LHCN-M2 (cell line): ENCODE results near the gene ABCB1. TPM values are rescaled to one million over a fixed set of nuclear protein-coding genes. Genes with fewer than 3 reads are reported as not detected.
"Not testable (repeated sequence)": the region's sequence is repeated elsewhere in the genome, so short reads cannot be mapped to it uniquely, and the experiment has no call there.

ENCODE experiments used
- DNase-seq: peaks from one replicate; pipeline ENCODE4 v3.0.0-alpha.2; 2012; ENCODE audit warnings: low read depth
- total RNA-seq: library from RNA; depleted of rRNA; stranded (reverse); fragments of >200 nt; gene quantifications from 2 replicates; pipeline ENCODE4 v1.2.3, GENCODE V29; 2014

Gene ABCB1
- total RNA-seq, 1 experiment from 2014 or later, result 0.29 TPM

DNA sequence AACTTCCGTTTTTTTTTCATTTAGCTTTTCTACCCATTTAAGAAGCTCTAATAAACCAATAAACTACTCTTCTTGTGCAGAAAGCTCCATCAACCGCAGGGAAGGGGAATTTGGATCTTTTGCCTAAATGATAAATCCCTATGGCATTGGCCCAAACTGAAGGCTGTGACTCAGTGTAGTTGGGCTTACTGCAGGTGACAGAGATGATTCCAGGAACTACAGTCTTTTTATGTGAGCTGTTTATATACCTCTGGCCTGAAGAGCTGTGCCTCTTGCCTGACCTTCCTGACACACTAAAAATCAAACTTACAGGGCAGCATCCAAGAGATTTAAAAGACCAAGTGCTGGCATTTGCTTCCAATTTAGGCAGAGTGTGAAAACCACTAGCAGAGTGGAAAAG lies 25.2 kb downstream of the ABCB1 start:
- no peak for DNase-seq

- DNase-seq, result peak; percentile 37
These were observed 26.1 kb downstream of the ABCB1 start for GRCh38 chr7:87574630-87575029.

- DNase-seq, result not testable (repeated sequence)
These were observed 28.2 kb downstream of the ABCB1 start for GRCh38 chr7:87572513-87572912.

DNA sequence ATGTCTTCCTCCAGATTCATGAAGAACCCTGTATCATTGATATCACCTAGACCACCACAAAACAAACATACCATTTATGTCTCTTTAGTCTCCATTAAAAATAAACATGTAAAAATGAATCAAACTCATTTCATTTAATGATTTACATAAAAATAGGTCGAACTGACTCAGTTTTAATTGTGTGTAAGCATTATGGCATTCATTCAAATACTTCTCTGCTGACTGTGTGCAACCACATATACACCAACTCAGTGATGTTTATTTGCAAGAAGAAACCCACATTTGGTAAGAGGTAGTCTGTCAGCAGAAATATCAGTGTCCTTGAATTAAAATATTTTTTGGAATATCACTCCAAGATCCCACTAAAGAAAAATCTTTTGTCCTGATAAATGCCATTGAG lies 30.5 kb downstream of the ABCB1 start:
- peak; percentile 21 for DNase-seq

GRCh38 chr7:87567052-87567451 lies 33.6 kb downstream of the ABCB1 start:
- DNase-seq, result no peak

DNA sequence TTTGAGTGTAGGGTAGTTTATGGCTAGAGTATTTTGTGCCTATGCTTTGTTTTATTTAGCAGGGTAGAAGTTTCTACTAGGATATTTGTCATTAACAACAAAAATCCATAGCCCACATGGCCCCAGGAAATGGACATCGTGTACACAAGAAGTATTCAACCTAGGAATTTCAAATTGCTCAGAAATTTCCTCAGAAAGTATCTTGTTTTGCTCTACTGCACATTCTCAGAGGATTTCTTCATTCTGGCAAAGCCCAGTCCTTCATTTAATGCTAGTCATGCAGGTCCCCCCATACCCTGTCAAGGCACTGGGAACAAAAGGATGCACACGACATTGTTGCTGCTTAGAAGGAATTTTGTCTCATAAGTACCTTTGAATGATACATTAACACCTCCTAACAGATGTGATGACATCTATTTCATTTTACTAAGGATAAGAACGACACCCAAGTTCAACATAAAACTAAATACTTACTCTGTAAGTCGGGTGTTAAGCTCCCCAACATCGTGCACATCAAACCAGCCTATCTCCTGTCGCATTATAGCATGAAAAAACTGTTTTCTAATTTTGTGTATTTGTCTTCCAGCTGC lies 34.3 kb downstream of the ABCB1 start:
- DNase-seq, result no peak

- DNase-seq, result no peak
These were observed 34.8 kb downstream of the ABCB1 start for GRCh38 chr7:87565877-87566276.

GRCh38 chr7:87564296-87564963 lies 36.3 kb downstream of the ABCB1 start:
- DNase-seq, result peak; percentile 12

- DNase-seq, result no peak
These were observed 39.0 kb downstream of the ABCB1 start for GRCh38 chr7:87561702-87562101.

GRCh38 chr7:87561102-87561501 lies 39.6 kb downstream of the ABCB1 start:
- DNase-seq, result no peak

- no peak for DNase-seq
These were observed 48.3 kb downstream of the ABCB1 start for GRCh38 chr7:87552351-87552900.

DNA sequence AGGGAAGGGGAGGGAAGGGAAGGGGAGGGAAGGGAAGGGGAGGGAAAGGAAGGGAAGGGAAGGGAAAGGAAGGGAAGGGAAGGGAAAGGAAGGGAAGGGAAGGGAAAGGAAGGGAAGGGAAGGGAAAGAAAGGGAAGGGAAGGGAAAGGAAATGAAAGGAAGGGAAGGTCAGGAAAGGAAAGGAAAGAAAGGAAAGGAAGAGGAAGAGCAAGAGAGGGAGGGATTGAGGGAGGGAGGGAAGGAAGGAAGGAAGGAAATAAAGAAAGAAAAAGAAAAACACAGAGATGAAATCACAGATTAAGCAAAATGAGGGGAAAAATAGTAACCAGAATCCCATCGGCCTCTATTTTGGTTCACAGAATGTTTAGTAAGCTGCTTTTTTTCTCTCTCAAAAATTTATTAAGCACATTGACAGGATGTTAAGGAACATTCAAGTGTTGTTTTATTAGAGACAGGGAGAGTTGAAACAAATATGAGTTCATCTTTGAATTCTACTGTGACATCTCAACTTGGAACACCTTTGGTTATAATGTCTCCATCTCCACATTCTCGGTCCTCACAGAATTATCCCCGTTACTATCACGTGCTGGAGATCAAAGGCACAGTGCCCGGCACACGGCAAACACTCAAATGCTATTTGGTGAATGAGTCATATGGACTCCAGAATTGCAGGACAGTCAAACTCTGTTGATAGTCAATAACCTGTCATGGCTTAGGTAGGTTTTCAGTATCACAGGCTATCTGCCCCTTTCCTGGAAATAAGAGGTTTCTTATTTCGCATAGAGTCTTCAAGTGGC lies 52.4 kb downstream of the ABCB1 start:
- DNase-seq, result no peak

DNA sequence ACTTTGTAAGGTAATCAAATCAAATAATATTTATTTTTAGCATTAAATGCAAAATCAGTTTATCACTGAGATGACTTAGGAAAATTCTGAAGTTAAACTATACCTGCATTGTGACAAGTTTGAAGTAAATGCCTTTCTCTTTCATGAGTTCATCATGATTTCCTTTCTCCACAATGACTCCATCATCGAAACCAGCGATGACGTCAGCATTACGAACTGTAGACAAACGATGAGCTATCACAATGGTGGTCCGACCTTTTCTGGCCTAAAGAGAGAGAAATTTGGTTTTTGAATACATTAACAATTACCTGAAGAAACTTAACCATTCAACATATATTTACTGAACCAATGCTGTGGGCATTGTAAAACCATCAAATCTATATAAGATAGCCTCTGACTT lies 54.9 kb downstream of the ABCB1 start:
- DNase-seq, result no peak

DNA sequence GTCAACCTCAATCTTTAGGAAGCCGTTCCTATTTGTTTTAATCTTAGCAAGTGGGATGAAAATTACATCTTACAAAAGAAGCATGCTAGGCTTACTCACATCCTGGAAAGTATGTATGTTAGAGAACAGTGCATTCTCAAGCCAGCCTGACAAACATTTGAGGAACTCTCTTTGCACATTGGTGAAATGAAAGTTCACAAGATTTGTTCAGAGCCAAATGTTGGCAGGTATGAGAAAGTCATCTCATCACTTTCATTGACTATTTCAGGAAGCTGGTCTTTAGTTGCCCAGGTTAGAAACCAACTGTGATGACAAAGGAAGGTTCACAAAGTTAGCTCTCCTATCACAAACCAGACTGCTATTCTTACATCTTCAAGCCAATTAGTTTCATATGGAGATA lies 57.1 kb downstream of the ABCB1 start:
- DNase-seq, result no peak

DNA sequence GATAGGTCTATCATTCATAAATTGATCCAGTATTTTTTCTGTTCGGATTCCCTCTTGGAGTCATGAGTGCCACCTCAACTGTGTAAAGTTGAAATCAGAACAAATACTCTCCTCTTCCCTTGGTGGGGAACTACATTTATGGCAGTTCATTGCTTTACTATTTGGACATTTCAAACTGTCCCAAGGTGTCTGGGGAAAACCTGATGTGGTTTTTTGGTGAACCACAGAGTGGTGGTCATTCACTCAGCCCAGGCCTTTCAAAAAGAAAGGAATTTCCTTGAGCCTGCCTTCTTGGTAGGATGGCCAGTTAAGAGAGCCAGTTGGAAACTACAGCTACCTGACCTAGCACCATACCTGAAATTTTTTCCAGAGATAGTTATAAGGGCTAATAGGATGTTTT lies 59.0 kb downstream of the ABCB1 start:
- no peak for DNase-seq

GRCh38 chr7:87538052-87538451 lies 62.6 kb downstream of the ABCB1 start:
- no peak for DNase-seq

- no peak for DNase-seq
These were observed 66.6 kb downstream of the ABCB1 start for GRCh38 chr7:87534072-87534471.

- no peak for DNase-seq
These were observed 70.6 kb downstream of the ABCB1 start for GRCh38 chr7:87530126-87530525.

DNA sequence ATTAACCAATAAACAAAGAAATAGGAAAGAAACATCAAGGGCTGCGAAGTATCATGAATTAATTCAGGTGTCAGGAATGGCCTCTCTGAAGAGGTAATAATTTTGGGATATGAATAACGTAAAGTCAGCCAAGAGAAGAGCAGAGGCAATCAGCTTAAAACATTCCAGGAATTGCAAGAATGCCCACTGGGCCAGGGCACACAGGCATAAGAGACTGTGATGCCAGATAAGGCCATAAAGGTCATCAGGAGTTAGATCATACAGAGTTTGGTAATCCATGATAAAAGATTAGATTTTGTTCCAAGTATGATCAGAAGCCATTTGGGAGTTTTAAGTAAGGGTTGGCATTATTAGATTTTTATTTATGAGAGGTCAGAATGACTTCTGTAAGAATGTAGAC lies 72.0 kb downstream of the ABCB1 start:
- DNase-seq, result no peak

DNA sequence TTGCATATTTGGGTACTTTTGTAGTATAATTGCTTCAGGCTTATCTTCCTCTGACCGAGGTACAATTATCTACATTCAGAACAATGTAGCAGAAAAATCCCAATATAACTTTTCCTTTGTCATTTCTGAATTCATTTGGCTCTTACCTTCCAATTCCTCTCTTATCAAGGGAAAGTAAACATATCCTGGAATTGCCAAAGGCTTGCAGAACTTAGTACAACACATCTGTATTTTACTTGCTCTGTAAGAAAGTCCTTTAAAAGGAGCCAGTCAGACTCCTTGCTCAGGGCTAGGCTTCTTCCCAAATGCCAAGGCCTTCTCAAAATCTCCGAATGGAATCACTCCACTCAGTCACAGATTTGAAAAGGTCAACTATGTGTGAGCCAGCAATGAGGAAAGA lies 81.9 kb downstream of the ABCB1 start:
- DNase-seq, result no peak

- no peak for DNase-seq
These were observed 82.8 kb downstream of the ABCB1 start for GRCh38 chr7:87517891-87518290.

DNA sequence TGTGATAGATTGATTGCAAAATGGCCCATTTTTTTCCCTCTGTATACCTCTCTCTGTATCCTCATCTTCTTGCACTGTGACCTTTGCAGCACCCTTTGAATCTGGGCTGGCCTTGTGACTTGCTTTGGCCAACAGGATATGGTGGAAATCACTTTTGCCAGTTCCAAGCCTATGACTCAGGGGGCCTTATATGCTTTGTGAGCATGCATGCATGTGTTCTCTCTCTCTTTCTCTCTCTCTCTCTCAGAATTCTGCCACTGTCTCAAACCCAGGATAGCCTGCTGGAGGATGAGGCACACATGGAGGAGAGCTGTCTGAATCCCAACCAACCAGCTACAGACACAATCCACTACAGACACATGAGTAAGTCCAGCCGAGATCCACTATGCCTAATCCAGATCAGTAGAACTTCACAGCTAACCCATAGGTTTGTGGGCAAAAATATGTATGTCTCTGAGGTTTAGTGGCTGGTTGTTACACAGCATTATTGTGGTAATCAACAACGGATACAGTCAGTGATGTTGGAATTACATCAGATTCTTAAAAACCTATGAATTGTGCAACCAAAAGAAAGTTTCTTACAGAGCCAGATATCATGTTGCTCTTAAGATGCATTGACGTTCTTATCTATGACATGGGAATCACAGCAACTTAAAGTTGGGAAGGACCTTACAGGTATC lies 83.4 kb downstream of the ABCB1 start:
- DNase-seq, result peak; percentile 9
